Trophoblast cell (in vitro differentiated cells and primary cell): ENCODE measurements around the gene PDPN.

Experiments
- DNase-seq, 2 donors: peaks; one replicate each; pipeline ENCODE4 v3.0.0-alpha.2; 2016
- H2AFZ ChIP-seq: 2 replicates; pipeline ENCODE4 v1.6.1; 2013; ENCODE audit warnings: low read length, moderate library complexity, mild to moderate bottlenecking; ENCODE audit not compliant: insufficient read depth, poor library complexity
- H2AK5ac ChIP-seq: 2 replicates; pipeline ENCODE4 v1.6.1; 2013; ENCODE audit warnings: mild to moderate bottlenecking, low read length
- H2BK120ac ChIP-seq: 2 replicates; pipeline ENCODE4 v1.6.1; 2013; ENCODE audit warnings: low read length, mild to moderate bottlenecking, moderate library complexity; ENCODE audit not compliant: insufficient read depth, poor library complexity
- H2BK12ac ChIP-seq: 2 replicates; pipeline ENCODE4 v1.6.1; 2013; ENCODE audit warnings: mild to moderate bottlenecking, low read length, moderate library complexity
- H2BK5ac ChIP-seq: 2 replicates; pipeline ENCODE4 v1.6.1; 2013; ENCODE audit warnings: low read length, low read depth, moderate library complexity, mild to moderate bottlenecking; ENCODE audit not compliant: poor library complexity
- H3K14ac ChIP-seq: 2 replicates; pipeline ENCODE4 v1.6.1; 2013; ENCODE audit warnings: mild to moderate bottlenecking, low read length
- H3K18ac ChIP-seq: 2 replicates; pipeline ENCODE4 v1.6.1; 2013; ENCODE audit warnings: mild to moderate bottlenecking, low read length
- H3K23ac ChIP-seq: 2 replicates; pipeline ENCODE4 v1.6.1; 2013; ENCODE audit warnings: low read length
- H3K27ac ChIP-seq: 2 replicates; pipeline ENCODE4 v1.5.1; 2013; ENCODE audit warnings: low read depth, mild to moderate bottlenecking, inconsistent platforms, low read length, moderate library complexity
- H3K27me3 ChIP-seq: 2 replicates; pipeline ENCODE4 v1.6.1; 2013; ENCODE audit warnings: inconsistent platforms, mild to moderate bottlenecking, low read length, moderate library complexity; ENCODE audit not compliant: insufficient read depth
- H3K36me3 ChIP-seq, 2 experiments: 1 replicate in 1 of 2; 2 replicates in 1 of 2; pipeline ENCODE4 v1.6.1; 2013; ENCODE audit warnings: low read length in 2 of 2, mild to moderate bottlenecking in 2 of 2, moderate library complexity in 1 of 2; ENCODE audit not compliant: insufficient read depth in 2 of 2, control insufficient read depth in 1 of 2
- H3K4ac ChIP-seq: 2 replicates; pipeline ENCODE4 v1.6.1; 2013; ENCODE audit warnings: low read depth, mild to moderate bottlenecking, low read length, moderate library complexity
- H3K4me1 ChIP-seq, 2 experiments: 1 replicate in 1 of 2; 2 replicates in 1 of 2; pipeline ENCODE4 v1.6.1; 2013; ENCODE audit warnings: low read length in 2 of 2, mild to moderate bottlenecking in 2 of 2, moderate library complexity in 1 of 2; ENCODE audit not compliant: insufficient read depth in 2 of 2, control insufficient read depth in 1 of 2
- H3K4me2 ChIP-seq: 2 replicates; pipeline ENCODE4 v1.6.1; 2013; ENCODE audit warnings: inconsistent platforms, mild to moderate bottlenecking, low read length, moderate library complexity
- H3K4me3 ChIP-seq: 2 replicates; pipeline ENCODE4 v1.5.1; 2013; ENCODE audit warnings: mild to moderate bottlenecking, low read depth, low read length, inconsistent platforms
- H3K79me1 ChIP-seq: one replicate; pipeline ENCODE4 v1.6.1; 2013; ENCODE audit warnings: low read length
- H3K79me2 ChIP-seq: 2 replicates; pipeline ENCODE4 v1.6.1; 2013; ENCODE audit warnings: low read length, mild to moderate bottlenecking; ENCODE audit not compliant: control insufficient read depth, insufficient read depth, poor library complexity
- H3K9ac ChIP-seq: 2 replicates; pipeline ENCODE4 v1.6.1; 2013; ENCODE audit warnings: mild to moderate bottlenecking, low read length
- H3K9me3 ChIP-seq: 2 replicates; pipeline ENCODE4 v1.6.1; 2013; ENCODE audit warnings: low read depth, mild to moderate bottlenecking, control low read depth, inconsistent platforms, low read length; ENCODE audit not compliant: insufficient read depth
- H4K12ac ChIP-seq: 2 replicates; pipeline ENCODE4 v1.6.1; 2013; ENCODE audit warnings: low read depth, mild to moderate bottlenecking, low read length, moderate library complexity
- H4K8ac ChIP-seq: 2 replicates; pipeline ENCODE4 v1.6.1; 2013; ENCODE audit warnings: low read depth, mild to moderate bottlenecking, low read length, moderate library complexity
- H4K91ac ChIP-seq: one replicate; pipeline ENCODE4 v1.6.1; 2013; ENCODE audit warnings: low read depth, mild to moderate bottlenecking, low read length, moderate library complexity
- WGBS: extraction: QIAGEN DNeasy Blood & Tissue Kit; methylation state at CpG from one replicate; pipeline ENCODE4 v1.1.7; 2013; ENCODE audit warnings: missing lambda C conversion rate; ENCODE audit not compliant: insufficient read length, insufficient coverage; ENCODE audit errors: extremely low coverage; 5-methylcytosine and 5-hydroxymethylcytosine counted together

The PDPN gene

DNA sequence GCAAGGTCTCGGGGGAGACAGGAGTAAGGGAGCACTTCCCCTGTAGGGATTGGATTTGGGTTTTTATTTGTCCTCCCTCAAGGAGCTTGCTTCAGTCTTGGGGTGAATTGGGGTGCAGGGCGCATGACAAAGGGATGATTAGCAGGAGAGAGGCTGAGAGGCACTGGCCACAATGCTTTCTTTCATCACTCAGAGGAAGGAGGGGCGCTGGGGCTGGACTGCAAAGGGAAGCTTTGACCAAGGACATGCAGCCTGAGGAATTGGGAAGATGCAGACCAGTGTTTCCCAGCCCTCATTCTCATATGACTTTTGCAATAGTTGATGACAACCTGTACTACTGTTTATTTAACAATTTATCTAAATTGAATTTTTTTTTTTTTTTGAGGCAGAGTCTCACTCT is 34.1 kb upstream of the PDPN start:
- no peak overlapping the region for H3K4me3 ChIP-seq
- H4K8ac ChIP-seq: no peak overlapping the region
- H3K4ac ChIP-seq: no peak overlapping the region
- no peaks in the 10 kb centered on the region for H3K9me3 ChIP-seq
- H3K27me3 ChIP-seq: no peaks in the 10 kb centered on the region
- H3K27ac ChIP-seq: no peak overlapping the region
- no peak overlapping the region for H2AFZ ChIP-seq
- no peak overlapping the region for H4K91ac ChIP-seq
- H2BK5ac ChIP-seq: no peak overlapping the region
- H2BK120ac ChIP-seq: no peak overlapping the region
- peaks cover 0 to 3% of the 10 kb centered on the region in 2 experiments for H3K4me1 ChIP-seq
- no peak overlapping the region for H3K23ac ChIP-seq
- H3K18ac ChIP-seq: no peak overlapping the region
- no peak overlapping the region for H2BK12ac ChIP-seq
- H2AK5ac ChIP-seq: no peak overlapping the region
- H3K9ac ChIP-seq: no peak overlapping the region
- no peak for DNase-seq
- no CpG with 5 or more reads among the region's 3 CpGs for WGBS
- no peaks in the 10 kb centered on the region for H3K79me1 ChIP-seq
- no peaks in the 10 kb centered on the region for H3K79me2 ChIP-seq
- H3K36me3 ChIP-seq: no peaks in the 10 kb centered on the region
- H3K14ac ChIP-seq: no peak overlapping the region
- no peak overlapping the region for H4K12ac ChIP-seq
- no peak overlapping the region for H3K4me2 ChIP-seq

DNA sequence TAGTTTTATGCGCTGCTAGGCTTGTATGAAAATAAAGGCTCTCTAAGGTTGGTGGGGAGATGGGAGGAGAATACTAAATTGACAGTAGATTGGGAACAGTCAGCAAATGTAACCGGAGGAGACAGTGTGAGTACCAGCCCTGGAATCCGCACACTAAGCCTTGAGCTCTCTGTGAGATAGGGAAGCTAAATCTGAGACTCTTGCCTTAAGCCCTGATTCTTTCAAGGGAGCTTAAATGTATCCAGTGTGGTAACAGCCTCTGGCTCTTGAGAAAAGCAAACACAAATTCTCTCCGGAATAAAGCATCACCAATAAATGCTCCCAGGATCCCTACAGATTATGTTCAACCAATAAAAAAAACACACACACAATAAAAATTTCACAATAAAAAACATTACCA is 33.0 kb upstream of the PDPN start:
- WGBS: no CpG with 5 or more reads among the region's 4 CpGs
- no peak overlapping the region for H2AK5ac ChIP-seq
- peaks cover 0 to 3% of the 10 kb centered on the region in 2 experiments for H3K4me1 ChIP-seq
- H3K4me3 ChIP-seq: no peak overlapping the region
- no peak overlapping the region for H2AFZ ChIP-seq
- H3K4me2 ChIP-seq: no peak overlapping the region
- H3K36me3 ChIP-seq: no peaks in the 10 kb centered on the region
- no peak overlapping the region for H3K14ac ChIP-seq
- no peak overlapping the region for H4K91ac ChIP-seq
- H3K79me2 ChIP-seq: no peaks in the 10 kb centered on the region
- H3K9me3 ChIP-seq: peaks cover 3% of the 10 kb centered on the region
- no peak overlapping the region for H3K9ac ChIP-seq
- H3K18ac ChIP-seq: no peak overlapping the region
- DNase-seq: no peak
- no peak overlapping the region for H2BK12ac ChIP-seq
- H2BK5ac ChIP-seq: no peak overlapping the region
- H3K27ac ChIP-seq: no peak overlapping the region
- H4K12ac ChIP-seq: no peak overlapping the region
- no peak overlapping the region for H2BK120ac ChIP-seq
- no peaks in the 10 kb centered on the region for H3K27me3 ChIP-seq
- no peak overlapping the region for H3K23ac ChIP-seq
- H4K8ac ChIP-seq: no peak overlapping the region
- H3K79me1 ChIP-seq: no peaks in the 10 kb centered on the region
- no peak overlapping the region for H3K4ac ChIP-seq

DNA sequence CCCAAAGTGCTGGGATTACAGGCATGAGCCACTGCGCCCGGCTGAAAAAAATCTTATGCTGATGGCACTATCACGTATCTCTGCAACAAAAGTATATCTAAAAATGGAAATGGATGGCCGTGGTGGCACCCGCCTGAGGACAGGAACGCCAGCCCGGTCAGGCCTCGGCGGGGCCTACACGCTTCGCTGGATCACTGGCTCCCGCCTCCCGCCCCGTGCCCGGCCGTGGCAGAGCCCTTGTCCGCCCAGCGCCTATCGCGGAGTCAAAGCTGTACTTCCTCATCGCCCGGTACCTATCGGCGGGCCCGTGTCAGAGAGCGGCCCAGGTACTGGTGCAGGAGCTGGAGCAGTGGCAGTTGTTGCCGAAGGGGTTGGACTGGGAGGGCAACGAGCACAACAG is 28.8 kb upstream of the PDPN start:
- H3K79me1 ChIP-seq: no peaks in the 10 kb centered on the region
- H3K4ac ChIP-seq: no peak overlapping the region
- no peaks in the 10 kb centered on the region for H3K36me3 ChIP-seq
- H3K9ac ChIP-seq: no peak overlapping the region
- H3K79me2 ChIP-seq: no peaks in the 10 kb centered on the region
- H3K14ac ChIP-seq: no peak overlapping the region
- H3K4me2 ChIP-seq: no peak overlapping the region
- DNase-seq: no peak
- H3K23ac ChIP-seq: no peak overlapping the region
- no CpG with 5 or more reads among the region's 28 CpGs for WGBS
- no peak overlapping the region for H2BK5ac ChIP-seq
- H3K4me1 ChIP-seq: peaks cover 0 to 2% of the 10 kb centered on the region in 2 experiments
- no peak overlapping the region for H2AFZ ChIP-seq
- no peak overlapping the region for H4K91ac ChIP-seq
- no peak overlapping the region for H3K4me3 ChIP-seq
- no peak overlapping the region for H4K8ac ChIP-seq
- no peak overlapping the region for H4K12ac ChIP-seq
- no peak overlapping the region for H2BK12ac ChIP-seq
- peaks cover 3% of the 10 kb centered on the region for H3K9me3 ChIP-seq
- H2BK120ac ChIP-seq: no peak overlapping the region
- no peak overlapping the region for H2AK5ac ChIP-seq
- no peaks in the 10 kb centered on the region for H3K27me3 ChIP-seq
- H3K18ac ChIP-seq: no peak overlapping the region
- no peak overlapping the region for H3K27ac ChIP-seq

DNA sequence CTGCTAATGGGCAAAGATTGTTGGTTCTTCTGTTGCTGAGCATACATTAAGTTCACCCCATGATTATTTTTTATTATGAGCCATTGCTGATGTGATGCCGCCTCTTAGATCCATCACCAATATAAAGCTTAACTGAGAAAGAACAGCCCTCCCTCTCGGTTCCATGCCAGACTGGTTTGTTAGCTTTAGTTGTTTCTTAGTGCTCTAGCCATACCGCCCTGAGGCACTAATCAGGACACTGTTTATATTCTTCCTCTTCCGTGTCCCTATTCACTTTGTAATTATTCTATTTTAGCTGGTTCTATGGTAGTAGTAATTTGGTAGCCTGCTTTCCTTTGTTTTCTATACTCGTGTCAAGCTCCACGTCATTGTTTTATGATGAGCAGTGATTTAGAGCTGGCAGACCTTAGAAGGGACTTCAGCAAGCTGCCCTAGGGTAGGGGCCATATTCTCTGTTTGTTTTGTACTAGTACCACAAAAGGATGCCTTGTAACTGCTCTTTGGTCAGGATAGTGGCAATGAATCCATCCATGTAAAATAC is 27.3 kb upstream of the PDPN start:
- no peaks in the 10 kb centered on the region for H3K79me2 ChIP-seq
- no peak overlapping the region for H2AFZ ChIP-seq
- H3K18ac ChIP-seq: no peak overlapping the region
- no peaks in the 10 kb centered on the region for H3K79me1 ChIP-seq
- H3K14ac ChIP-seq: no peak overlapping the region
- no peak overlapping the region for H2BK5ac ChIP-seq
- no CpG with 5 or more reads among the region's 6 CpGs for WGBS
- H4K12ac ChIP-seq: no peak overlapping the region
- no peak overlapping the region for H4K8ac ChIP-seq
- H3K4ac ChIP-seq: no peak overlapping the region
- H3K27me3 ChIP-seq: no peaks in the 10 kb centered on the region
- H3K23ac ChIP-seq: no peak overlapping the region
- H2BK120ac ChIP-seq: no peak overlapping the region
- H3K4me1 ChIP-seq: peaks cover 0 to 2% of the 10 kb centered on the region in 2 experiments
- H3K9me3 ChIP-seq: peaks cover 3% of the 10 kb centered on the region
- no peak overlapping the region for H2BK12ac ChIP-seq
- H3K27ac ChIP-seq: no peak overlapping the region
- no peak overlapping the region for H3K4me3 ChIP-seq
- H4K91ac ChIP-seq: no peak overlapping the region
- H2AK5ac ChIP-seq: no peak overlapping the region
- no peaks in the 10 kb centered on the region for H3K36me3 ChIP-seq
- no peak overlapping the region for H3K4me2 ChIP-seq
- peak in 1 of 2 donors; percentile 12 for DNase-seq
- H3K9ac ChIP-seq: no peak overlapping the region
